Skeletal muscle cell (primary cell): ENCODE results near the gene B3GALT5.
"Not testable (repeated sequence)": the region's sequence is repeated elsewhere in the genome, so short reads cannot be mapped to it uniquely, and the experiment has no call there.

Experiments used
- DNase-seq: peaks from one replicate; pipeline ENCODE4 v3.0.0-alpha.2; 2010; ENCODE audit warnings: low read depth
- H3K4me3 ChIP-seq: 2 replicates; pipeline ENCODE4 v1.5.1; 2011; ENCODE audit warnings: low read depth, mild to moderate bottlenecking, control low read depth, low read length, moderate library complexity

Gene B3GALT5

GRCh38 chr21:39685236-39685635, 72.5 kb downstream of the B3GALT5 start:
- no peak overlapping the region for H3K4me3 ChIP-seq

GRCh38 chr21:39685991-39686390, 73.3 kb downstream of the B3GALT5 start:
- H3K4me3 ChIP-seq = no peak overlapping the region
- DNase-seq = no peak

More at GRCh38 chr21:39685236-39685635, 72.5 kb downstream of the B3GALT5 start:
- no peak for DNase-seq

GRCh38 chr21:39686646-39687468, 74.1 kb downstream of the B3GALT5 start:
- DNase-seq = no peak
- H3K4me3 ChIP-seq = no peak overlapping the region

GRCh38 chr21:39688010-39688409, 75.3 kb downstream of the B3GALT5 start:
- DNase-seq = no peak
- no peak overlapping the region for H3K4me3 ChIP-seq

GRCh38 chr21:39689860-39690259, 77.1 kb downstream of the B3GALT5 start:
- DNase-seq, H3K4me3 ChIP-seq: not testable (repeated sequence)

GRCh38 chr21:39690454-39690853, 77.7 kb downstream of the B3GALT5 start:
- no peak overlapping the region for H3K4me3 ChIP-seq
- no peak for DNase-seq

GRCh38 chr21:39694750-39695149, 82.0 kb downstream of the B3GALT5 start:
- no peak overlapping the region for H3K4me3 ChIP-seq
- no peak for DNase-seq

GRCh38 chr21:39696196-39696595, 83.5 kb downstream of the B3GALT5 start:
- no peak for DNase-seq
- no peak overlapping the region for H3K4me3 ChIP-seq

- DNase-seq = no peak
- H3K4me3 ChIP-seq = no peak overlapping the region
Observed at GRCh38 chr21:39696618-39697017, 83.9 kb downstream of the B3GALT5 start.

GRCh38 chr21:39700318-39700717, 87.6 kb downstream of the B3GALT5 start:
- H3K4me3 ChIP-seq = no peak overlapping the region
- DNase-seq = no peak

GRCh38 chr21:39703578-39703977, 90.8 kb downstream of the B3GALT5 start:
- no peak for DNase-seq
- H3K4me3 ChIP-seq = no peak overlapping the region

- no peak overlapping the region for H3K4me3 ChIP-seq
- DNase-seq = no peak
Observed at GRCh38 chr21:39705849-39706248, 93.1 kb downstream of the B3GALT5 start.

GRCh38 chr21:39707316-39707715, 94.6 kb downstream of the B3GALT5 start:
- no peak overlapping the region for H3K4me3 ChIP-seq
- DNase-seq = no peak

- H3K4me3 ChIP-seq = no peak overlapping the region
- DNase-seq = no peak
Observed at GRCh38 chr21:39710866-39711265, 98.1 kb downstream of the B3GALT5 start.

- H3K4me3 ChIP-seq = no peak overlapping the region
- no peak for DNase-seq
Observed at GRCh38 chr21:39712273-39712672, 99.5 kb downstream of the B3GALT5 start.

- DNase-seq = no peak
- no peak overlapping the region for H3K4me3 ChIP-seq
Observed at GRCh38 chr21:39712976-39713375, 100.2 kb downstream of the B3GALT5 start.

GRCh38 chr21:39713905-39714304, 101.2 kb downstream of the B3GALT5 start:
- H3K4me3 ChIP-seq = no peak overlapping the region

GRCh38 chr21:39714331-39714730, 101.6 kb downstream of the B3GALT5 start:
- DNase-seq = no peak

More at GRCh38 chr21:39713905-39714304, 101.2 kb downstream of the B3GALT5 start:
- no peak for DNase-seq

GRCh38 chr21:39715804-39716397, 103.2 kb downstream of the B3GALT5 start:
- DNase-seq = no peak

More at GRCh38 chr21:39714331-39714730, 101.6 kb downstream of the B3GALT5 start:
- H3K4me3 ChIP-seq = no peak overlapping the region

GRCh38 chr21:39720126-39720778, 107.5 kb downstream of the B3GALT5 start:
- no peak overlapping the region for H3K4me3 ChIP-seq
- no peak for DNase-seq

More at GRCh38 chr21:39715804-39716397, 103.2 kb downstream of the B3GALT5 start:
- H3K4me3 ChIP-seq = no peak overlapping the region
